CD4-positive, alpha-beta T cell treated with Interleukin-21 for 1 hour (primary cell): ENCODE measurements around the gene MAPKAP1.
A peak's percentile ranks its signal among the peaks of the same experiment; 100 is the strongest.

ENCODE experiments used
- DNase-seq: peaks from one replicate; pipeline ENCODE4 v3.0.0-alpha.2; 2020

Gene MAPKAP1

GRCh38 chr9:125529589-125530515, 177.2 kb downstream of the MAPKAP1 start:
- no peak for DNase-seq

DNA sequence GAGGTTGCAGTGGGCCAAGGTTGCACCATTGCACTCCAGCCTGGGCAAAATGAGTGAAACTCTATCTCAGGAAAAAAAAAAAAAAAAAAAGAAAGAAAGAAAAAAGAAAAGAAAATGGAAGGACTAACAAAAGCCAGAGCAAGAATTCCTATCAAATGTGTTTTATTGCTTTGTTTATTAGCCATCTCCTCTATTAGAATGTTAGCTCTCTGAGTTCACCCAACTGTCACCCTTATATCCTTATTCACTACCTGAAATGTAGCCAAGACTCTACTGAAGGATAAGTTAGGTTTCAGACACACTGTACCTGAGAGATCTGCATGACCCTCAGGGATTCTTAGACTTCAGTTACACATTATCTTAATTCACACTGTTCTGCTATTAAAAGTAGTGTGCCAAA, 177.9 kb downstream of the MAPKAP1 start:
- DNase-seq: no peak

GRCh38 chr9:125527471-125528002, 179.5 kb downstream of the MAPKAP1 start:
- no peak for DNase-seq

DNA sequence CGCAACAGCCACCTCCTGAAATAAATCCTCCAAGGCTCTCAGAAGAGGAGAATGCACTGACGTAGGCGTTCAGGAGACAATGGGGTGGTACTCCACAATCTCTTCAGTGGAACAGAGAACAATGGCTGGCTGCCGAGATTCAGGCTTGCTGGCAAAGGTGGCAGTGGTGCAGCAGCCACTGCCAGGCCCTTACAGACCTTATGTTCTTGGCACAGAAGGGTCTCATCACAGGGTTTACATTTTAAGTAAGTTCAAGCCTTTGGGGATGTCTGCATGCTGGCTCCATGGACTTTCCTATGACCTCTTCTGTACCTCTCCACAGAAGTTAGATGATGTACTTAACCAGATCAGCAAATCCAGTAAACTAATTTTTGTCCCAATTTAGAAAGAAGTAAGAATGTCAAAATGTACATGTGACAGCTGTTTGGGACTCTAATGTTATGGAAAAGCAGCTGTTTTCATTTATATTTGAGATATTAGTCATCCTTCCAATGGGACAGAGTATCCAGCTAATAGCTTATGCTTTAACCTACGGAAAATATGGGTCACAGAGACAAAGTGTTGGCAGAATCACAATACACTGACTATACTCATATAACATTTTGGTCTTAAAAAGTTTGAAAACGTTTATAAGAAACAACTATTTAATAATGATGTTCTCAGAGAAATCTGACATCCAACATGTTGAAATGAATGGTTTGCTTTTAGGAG, 180.9 kb downstream of the MAPKAP1 start:
- DNase-seq: no peak

DNA sequence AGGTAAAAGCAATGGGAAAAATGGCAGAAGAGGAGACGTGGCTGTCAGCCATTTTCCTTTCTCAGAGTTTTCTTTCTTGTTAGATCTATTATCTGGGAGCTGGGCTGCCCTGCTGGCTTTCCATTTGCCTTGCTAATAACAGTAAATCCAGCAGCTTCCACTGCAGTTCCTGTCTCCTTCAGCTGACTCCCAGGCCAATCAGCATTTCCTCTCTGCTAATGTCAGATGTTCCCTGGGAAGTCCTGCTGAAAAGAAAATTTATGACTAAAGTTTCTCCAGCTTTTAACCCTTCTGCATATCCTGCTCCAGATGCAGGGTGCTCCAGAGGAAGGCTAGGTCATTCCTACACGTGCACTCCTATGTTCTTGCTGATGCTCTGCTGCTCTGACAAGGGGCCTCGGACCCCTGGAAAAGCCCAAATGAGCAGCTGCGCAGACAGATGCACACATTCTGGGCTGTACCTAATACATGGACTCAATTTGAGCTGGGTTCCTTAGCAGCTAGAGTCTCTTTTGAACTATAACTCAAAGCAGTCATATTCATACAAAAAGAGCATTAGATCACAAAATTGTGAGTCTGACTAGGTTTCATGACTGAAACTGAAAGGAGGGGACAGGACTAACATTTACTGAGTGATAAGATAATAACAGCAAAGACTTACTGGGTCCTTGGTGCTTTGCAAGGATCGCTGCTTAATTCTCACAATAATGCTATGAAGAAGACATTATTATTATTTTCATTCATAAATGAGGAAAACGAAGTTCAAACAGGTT, 182.2 kb downstream of the MAPKAP1 start:
- DNase-seq: no peak

- DNase-seq: no peak
These were observed 183.3 kb downstream of the MAPKAP1 start for GRCh38 chr9:125523681-125524080.

DNA sequence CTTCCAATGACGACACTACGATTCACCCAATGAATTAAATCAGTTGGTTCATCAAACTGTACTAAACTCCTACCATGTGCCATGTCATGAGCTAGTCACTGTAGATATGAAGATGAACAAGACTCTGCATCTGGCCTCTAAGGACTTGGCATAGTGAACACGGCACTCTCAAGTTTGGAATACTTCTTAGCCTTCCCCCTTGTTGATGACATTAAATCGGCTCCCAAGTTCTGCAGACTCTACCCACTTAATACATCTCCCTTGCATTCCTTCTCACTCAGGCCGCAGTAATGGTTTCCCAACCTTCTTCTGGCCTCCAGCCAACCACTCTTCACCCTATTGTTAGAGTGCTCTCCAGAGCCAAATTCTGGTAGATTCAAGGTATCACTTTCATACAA, 184.7 kb downstream of the MAPKAP1 start:
- no peak for DNase-seq

DNA sequence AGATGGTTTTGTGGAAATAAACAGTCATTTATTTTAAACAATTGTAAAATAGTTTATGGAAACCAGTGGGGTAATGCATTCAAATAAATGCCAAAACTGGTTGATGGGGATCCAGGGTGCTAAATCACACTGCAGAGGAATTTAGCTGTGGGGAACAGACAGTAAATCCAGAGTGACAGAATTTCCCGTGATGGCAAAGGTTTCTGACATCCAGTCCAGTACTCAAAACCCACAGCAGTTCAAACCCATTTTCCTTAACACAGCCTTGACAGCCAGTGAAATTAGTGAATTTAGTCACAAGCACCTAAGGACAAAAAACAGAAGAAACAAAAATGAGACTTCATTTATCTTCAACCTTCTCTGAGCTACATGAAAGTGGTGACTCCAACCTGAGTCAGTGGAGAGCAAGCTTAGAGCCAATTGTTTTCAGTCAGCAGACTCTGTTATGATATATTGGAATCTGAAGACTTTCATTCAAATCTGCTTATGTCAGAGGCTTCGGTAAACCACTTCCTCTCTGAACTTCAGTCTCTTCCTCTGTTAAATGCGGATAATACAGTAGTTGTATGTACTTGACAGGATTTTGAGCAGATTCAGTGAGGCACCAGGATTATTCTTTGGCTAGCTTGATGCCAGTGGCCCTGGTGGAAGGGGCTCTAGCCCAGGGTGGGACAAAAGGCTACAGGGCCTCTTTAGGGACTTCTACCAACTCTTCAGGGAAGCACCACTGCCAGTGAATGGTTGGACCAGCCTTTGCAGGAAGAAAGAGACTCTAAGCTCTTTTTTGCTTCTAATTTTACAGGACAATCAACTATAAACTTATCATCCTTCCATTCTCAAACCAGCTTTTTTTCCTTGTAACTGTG, 185.3 kb downstream of the MAPKAP1 start:
- peak; percentile 37 for DNase-seq

GRCh38 chr9:125519734-125520133, 187.3 kb downstream of the MAPKAP1 start:
- no peak for DNase-seq

GRCh38 chr9:125517577-125517976, 189.4 kb downstream of the MAPKAP1 start:
- no peak for DNase-seq

GRCh38 chr9:125515983-125516940, 190.7 kb downstream of the MAPKAP1 start:
- DNase-seq: no peak

DNA sequence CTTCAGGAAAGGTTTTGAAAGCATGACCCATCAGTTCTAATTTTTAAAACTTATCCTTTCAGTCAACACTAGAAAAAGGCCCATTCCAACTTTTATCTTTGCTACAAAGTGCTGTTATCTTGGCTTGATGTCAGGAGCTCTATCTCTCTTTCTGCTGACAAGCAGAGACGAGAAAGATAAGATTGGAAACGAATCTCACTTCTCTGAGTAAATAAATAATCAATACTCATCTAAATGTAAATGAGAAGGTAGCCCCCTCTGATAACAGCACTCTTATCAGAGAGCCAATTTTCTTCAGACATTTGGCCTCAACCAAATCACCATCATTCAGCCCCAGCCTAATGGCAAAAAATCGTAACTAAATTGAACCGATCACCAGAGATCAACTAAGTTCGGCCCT, 191.7 kb downstream of the MAPKAP1 start:
- no peak for DNase-seq

- DNase-seq: no peak
These were observed 192.5 kb downstream of the MAPKAP1 start for GRCh38 chr9:125514468-125514867.

DNA sequence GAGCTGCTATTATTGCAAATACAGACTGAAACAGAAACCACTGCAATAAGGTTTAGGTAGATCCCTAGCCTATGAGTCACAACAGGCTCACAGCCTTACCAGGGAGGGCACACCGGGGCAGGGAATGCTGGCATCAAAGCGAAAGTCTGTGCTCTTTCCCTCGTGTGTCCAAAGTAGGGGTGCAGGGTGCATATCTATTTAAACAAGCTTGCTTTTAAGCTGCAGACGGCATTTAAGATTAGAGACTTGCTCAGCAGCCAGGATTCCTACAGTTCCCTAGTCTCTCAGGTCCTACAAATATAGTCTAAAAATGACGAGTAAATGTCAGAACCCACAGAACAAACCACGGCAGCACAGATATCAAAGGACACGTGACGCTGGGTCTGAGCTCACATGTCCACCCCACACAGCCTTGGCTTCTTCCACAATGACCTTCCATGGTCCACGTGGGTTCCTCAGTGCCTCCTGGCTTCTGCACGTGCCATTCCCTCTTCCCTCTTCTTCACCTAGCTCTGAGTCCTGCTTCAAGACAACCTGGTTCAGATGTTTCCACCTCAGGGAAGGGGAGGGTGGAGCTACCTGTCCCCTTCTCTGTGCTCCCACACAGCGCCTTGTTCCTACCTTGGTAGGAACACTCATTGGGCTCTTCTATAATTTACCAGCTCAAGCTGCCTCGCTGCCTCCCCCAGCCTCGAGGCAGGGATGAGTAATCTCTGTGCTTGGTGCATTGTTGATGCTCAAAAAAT, 193.2 kb downstream of the MAPKAP1 start:
- DNase-seq: peak; percentile 4

DNA sequence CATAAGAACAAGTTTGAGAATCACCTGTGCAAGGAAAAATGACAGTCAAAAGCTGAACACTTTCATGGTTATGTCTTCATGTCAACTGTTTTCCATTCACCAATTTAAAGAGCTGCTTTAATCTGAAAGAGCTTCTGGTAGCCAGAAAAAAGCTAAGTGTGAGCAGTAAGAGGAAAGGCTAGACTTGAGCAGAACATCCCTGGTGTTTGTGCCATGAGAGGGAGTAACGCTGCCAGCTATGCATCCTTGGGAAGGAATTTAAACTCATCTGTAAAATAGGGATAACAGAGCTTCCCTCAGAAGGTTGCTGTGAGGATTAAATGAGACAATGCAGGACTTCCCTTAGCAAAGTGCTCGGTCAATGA, 193.7 kb downstream of the MAPKAP1 start:
- no peak for DNase-seq

- DNase-seq: no peak
These were observed 195.0 kb downstream of the MAPKAP1 start for GRCh38 chr9:125511789-125512660.

DNA sequence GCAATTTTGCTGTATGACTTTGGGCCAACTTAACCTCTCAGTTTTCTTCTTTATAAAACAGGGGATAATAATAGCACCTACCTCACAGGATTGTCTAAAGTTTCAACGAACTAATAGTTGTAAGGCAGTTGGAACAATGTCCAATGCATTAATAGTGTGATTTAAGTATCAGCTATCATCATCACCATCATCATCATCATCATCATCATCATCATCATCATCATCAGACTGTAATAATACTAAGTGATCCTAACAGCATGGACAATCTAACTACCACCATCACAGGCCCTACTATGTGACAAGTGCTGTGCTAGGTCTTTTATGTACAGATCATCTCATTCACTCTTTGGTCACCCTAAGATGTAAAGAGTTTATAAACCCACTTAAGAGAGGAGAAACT, 196.0 kb downstream of the MAPKAP1 start:
- no peak for DNase-seq

- no peak for DNase-seq
These were observed 197.5 kb downstream of the MAPKAP1 start for GRCh38 chr9:125509476-125509875.

DNA sequence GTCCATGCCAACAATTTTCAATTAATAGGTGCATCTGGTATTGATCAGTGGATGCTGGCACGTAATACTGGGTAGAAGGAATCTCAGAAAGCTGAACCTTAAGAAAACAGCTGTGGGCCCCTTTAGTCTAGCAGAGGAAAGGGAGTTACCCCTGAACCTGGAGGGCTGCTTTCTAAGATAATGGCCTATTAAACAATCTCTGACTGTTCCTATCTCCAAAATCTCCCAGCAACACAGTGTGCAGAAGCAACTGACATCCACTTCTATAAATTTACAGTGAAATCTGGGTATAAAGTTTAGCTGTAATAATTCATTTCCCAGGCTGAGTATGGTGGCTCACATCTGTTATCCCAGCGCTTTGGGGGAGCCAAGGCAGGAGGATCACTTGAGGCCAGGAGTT, 198.8 kb downstream of the MAPKAP1 start:
- no peak for DNase-seq
